HG02870 (cell line): ENCODE data around the gene SEMA3A.
"Not testable (repeated sequence)": the region's sequence is repeated elsewhere in the genome, so short reads cannot be mapped to it uniquely, and the experiment has no call there.

Source experiments
- ATAC-seq: cut with Tn5 transposase; IDR thresholded peaks from one replicate; pipeline ENCODE4 v1.9.1; 2021; ENCODE audit warnings: mild to moderate bottlenecking, moderate library complexity; ENCODE audit not compliant: unreplicated experiment

SEMA3A gene

DNA sequence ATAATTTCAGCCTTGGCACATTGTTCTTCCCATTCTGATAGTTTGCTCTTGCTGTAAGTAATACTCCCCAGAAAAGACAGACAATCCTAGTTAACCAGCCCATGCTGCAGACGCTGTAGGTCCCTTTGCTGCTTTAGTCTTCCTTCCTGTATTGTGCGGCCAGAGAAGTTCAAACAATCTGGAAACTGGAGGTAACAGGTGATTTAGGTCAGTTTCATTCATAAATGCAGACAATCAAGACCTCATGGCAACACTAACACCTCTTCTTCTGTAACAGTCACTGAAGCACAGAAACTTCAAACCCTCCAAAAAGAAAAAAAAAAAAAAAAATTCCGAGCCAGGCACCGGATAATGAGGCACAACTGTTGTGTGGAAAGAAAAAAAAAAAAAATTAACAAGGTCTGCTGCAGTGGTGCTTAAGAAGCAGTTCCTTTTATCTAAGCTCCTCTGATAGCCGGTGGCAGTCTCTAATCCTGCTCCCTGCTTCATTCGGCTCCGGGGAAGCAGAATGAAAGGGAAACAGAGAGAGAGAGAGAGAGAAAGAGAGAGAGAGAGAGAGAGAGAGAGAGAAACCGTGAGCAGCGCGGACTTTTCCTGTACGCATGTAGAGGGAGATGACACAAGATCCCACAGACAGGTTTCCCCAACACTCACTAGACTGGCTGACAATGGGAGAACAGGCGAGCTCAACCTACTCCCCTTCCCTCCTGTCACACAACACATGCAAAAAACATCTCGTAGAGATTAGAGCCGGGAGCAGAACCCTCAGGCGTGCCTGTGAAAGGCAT, at the start of gene SEMA3A:
Gene SEMA3A (minus strand): TSS at position 306 of the 788 bp plus-strand sequence. CDS start 203 bp downstream, at position 103.
- no peak for ATAC-seq

DNA sequence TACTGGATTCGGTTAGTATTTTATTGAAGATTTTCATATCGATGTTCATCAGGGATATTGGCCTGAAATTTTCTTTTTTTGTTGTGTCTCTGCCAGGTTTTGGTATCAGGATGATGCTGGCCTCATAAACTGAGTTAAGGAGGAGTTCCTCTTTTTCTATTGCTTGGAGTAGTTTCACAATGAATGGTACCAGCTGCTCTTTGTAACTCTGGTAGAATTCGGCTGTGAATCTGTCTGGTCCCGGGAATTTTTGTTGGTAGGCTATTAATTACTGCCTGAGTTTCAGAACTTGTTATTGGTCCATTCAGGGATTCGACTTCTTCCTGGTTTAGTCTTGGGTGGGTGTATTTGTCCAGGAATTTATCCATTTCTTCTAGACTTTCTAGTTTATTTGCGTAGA, 48.4 kb upstream of the SEMA3A start:
- ATAC-seq, result not testable (repeated sequence)

DNA sequence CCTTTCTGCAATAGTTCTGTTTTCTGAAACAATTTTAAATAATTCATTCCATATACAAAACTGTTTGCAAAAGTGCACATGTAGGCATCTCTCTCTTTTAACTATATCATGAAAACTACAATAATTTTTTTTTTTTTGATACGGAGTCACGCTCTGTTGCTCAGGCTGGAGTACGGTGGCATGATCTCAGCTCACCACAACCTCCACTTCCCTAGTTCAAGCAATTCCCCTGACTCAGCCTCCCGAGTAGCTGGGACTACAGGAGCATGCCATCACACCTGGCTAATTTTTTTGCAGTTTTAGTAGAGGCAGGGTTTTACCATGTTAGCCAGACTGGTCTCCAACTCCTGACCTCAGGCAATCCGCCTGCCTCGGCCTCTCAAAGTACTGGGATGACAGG, 44.0 kb upstream of the SEMA3A start:
- ATAC-seq, result no peak

DNA sequence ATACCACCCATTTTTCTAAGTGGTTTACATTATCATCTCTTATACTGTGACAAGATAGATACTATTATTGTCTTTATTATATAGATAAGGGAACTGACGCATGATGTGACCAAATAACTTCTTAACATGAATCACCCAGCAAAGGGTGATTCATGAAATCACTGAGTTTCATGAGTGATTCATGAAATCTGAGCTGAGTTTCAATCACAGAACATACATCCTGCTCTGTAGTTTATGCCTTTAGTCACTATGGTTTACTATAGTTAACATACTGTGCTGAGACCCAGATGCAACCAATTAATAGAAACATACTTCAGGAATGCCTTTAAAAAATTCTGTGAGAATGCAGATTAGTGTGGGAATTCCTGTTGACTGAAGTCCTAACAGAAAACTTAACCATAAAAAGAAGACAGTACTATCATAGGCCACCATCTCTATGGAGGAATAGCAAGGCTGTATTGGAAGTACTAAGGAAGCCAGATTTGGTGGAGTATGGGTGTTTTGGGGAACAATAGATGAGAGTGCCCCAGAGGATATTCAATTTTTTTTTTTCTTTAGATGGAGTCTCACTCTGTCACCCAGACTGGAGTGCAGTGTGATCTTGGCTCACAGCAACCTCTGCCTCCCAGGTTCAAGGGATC, 43.1 kb upstream of the SEMA3A start:
- no peak for ATAC-seq

DNA sequence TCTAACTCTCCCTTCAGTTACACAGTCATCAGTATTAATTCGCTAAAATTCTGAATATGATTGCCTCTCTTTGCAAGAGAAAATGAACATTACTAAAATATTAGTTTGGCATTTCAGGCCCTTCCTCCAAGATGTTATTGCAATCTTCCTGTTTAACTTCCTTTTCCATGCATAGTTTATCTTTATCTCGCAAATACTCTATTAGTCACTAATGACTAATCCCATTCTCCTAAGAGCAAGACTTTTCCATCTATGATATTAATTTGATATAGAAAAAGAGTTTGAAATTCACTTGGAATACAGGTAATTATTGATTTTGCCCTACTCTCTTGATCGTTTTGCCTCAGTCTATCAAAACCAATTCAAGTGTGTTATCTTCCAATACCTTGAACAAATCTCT, 41.8 kb upstream of the SEMA3A start:
- ATAC-seq, result no peak

DNA sequence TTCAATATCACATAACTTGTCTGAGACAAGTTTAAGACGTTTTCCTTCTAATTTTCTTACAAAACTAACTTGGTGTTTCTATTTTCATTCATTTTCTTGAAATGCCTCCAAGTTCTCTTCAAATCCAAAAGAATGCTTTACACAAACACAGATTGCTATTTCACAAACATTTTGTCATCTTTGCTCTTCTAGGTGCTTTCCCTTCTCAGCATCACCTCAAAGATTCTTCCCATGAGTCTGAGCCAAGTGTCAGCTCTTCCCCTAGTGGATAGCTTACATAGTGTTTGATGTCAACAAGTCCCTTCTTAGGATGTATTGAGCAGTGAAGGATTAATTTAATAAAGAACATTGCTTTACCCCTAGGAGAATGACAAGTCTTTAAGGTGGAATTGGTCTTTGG, 38.1 kb upstream of the SEMA3A start:
- no peak for ATAC-seq

DNA sequence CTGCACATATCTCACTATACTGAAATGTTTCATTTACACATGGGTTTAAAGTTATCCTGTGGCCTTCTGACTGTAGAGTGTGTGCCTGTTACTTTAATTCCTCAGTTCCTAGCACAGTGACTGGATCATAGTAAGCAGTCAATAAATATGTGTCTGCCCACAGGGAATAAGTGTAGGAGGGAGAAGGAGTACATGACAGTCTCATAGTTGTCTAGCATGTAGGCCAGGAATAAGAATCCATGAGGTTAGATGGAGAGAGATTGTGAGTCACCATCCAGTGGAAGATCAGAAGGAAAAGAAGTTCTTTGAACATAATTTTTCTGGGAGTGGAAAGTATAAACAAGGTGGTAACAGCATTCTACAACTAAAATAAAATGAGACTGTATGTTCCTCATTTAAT, 36.6 kb upstream of the SEMA3A start:
- ATAC-seq, result no peak

DNA sequence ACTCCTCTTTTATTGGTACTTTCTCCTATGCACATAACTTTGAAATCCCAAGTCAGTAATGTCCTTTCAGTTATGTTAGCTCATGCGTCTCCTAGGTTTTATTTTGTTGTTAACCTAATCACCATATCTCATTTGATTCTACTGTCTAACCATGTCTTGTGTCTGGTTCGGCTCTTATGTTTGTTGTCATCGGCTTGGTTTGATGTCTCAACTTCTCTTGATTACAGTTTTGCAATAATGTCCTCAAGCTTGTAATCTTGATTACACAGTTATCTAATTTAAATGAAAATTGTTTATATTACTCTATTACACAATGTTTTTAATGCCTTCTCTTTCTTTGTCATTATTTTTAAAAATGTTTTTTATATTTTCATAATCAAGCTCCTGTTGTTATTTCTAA, 35.9 kb upstream of the SEMA3A start:
- ATAC-seq, result no peak

DNA sequence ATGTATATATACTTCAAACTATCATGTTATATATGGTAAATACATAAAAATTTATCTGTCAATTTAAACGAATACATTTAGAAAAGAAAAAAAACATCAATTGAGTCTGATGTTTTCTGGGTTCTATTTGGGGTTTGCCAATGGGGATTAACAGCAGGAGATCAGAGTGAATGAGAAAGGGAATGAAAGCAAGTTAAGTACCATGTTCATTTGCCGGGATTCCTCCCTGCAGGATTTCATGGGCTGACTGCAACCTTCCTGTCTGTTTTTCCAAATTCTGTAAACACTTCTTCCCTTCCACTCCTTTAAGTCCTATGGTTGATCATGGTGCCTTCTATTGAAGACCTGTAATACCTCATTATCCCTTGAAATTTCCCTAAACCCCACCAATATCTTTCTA, 33.9 kb upstream of the SEMA3A start:
- ATAC-seq, result no peak

DNA sequence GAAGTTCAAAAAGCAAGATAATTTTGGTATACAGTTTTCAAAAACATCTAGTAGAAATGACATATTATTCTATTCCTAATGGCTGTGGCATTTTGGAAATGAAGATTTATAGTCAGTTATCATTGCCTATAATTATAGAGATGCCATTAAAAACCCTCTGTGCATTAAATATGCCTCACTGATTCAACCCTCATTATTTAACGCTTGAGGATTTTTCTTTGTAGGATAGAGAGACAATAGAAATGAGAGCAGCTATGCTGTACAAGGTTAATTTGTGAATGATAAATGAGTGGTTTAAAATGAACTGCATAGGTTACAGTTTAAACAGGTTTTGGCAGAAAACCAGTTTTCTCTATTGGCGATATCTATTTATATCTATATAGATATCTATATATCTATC, 32.2 kb upstream of the SEMA3A start:
- no peak for ATAC-seq

DNA sequence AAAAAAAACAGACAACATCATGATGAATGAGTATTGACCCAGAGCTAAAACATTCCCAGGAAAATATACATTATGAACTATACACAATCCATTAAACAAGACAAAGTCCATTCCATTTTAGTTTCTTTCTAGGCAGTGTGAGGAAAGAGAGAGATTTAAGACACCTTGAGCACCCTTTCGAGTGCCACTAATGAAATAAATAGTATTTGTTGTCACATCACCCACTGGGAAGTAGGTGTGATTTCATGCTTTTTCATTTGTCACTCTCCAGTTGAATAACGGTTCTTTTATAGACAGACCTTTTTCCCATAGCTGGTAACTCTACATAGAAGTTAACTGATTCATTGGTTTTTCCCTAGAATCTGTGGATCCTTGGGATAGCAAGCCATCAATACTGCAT, 29.9 kb upstream of the SEMA3A start:
- no peak for ATAC-seq

DNA sequence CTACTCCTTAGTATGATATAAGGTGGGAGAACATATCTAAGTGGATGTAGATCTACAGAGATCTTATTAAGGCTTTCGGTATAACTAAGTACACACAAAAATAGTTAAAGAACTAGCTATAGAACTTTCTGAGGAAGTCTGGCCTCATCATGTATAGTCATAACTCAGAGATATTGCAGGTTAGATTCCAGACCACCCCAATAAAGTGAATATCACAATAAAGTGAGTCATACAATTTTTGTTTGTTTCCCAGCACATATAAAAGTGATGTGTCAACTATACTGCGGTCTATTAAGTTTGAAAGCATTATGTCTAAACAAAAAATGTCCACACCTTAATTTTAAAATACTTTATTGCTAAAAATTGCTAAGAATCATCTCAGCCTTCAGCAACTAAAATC, 24.7 kb upstream of the SEMA3A start:
- no peak for ATAC-seq

DNA sequence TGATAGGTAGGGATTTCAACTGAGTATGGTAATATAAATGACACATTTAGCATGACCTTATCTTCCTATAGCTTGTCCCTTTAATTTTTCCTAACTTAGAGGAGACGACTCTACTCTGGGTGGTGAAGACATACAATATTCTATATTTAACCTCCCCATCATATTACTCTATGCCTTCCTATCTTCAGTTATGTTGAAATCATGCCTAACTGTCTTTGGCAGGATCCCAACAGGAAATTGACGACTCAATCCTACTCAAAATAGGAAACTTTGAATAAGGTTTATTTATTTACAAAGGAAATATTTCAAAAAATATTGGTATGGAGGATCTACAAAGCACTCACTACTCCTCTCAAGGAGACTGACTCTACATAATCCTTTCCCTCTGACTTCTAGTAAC, 24.1 kb upstream of the SEMA3A start:
- ATAC-seq, result no peak

DNA sequence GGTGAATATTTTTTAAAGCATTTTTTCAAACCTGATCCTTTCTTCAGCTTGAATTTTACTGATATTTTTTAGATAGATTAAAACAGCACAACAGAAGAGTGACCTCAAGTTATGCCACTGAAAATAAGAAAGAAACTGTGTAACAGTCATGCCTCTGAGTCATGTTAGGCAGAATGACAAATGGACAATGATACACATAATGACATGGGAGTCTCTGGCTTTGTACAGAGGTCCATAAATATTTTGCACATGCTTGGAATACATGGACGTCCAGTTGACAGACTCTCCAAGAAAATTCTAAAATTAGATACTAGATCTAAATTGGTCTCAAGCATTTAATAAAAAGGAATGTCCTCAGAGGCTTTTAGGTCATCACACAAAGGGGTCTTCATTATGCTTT, 21.9 kb upstream of the SEMA3A start:
- no peak for ATAC-seq

DNA sequence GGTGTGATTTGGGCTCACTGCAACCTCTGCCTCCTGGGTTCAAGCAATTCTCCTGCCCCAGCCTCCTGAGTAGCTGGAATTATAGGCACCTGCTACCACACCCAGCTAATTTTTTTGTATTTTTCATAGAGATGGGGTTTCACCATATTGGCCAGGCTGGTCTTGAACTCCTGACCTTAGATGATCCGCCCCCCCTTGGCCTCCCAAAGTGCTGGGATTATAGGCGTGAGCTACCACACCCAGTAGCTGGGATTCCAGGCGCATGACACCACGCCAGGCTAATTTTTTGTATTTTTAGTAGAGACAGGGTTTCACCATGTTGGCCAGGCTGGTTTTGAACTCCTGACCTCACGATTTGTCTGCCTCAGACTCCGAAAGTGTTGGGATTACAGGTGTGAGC, 20.2 kb upstream of the SEMA3A start:
- not testable (repeated sequence) for ATAC-seq

DNA sequence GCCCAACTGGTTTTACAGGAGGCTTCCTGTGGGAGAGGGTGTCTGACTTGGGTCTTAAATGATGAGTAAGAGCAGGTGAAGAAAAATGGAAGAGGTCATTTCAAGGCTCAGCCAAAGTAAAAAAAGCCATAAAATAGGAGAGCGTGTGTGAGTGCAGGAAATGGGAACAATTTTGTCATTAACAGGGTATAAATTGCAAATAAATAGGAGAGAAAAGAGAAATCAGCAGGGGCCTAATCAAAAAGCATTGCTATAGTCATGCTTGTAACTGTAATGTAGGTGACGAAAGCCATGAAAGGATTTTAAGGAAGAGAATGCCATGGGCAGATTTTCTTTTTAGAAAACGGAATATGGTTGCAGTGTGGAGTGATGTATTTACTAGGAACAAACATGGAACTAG, 15.7 kb upstream of the SEMA3A start:
- no peak for ATAC-seq

DNA sequence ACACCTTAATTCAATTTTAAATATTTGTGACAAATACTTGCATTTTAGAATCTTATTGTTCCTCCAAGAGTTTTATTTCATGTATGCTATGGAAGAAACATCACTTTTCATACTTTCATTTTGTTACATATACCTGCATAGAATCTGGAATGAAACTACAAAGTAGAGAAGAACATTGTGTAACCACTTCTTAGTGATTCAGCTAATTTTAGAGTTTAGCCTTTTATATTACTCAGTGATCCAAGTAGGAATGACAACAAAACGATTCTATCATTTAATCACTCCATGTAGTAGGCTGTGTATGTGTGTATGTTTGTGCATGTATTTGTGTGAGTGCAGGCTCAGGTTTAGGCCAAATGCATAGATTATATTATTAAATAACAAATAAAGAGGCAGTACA, 14.4 kb upstream of the SEMA3A start:
- no peak for ATAC-seq

DNA sequence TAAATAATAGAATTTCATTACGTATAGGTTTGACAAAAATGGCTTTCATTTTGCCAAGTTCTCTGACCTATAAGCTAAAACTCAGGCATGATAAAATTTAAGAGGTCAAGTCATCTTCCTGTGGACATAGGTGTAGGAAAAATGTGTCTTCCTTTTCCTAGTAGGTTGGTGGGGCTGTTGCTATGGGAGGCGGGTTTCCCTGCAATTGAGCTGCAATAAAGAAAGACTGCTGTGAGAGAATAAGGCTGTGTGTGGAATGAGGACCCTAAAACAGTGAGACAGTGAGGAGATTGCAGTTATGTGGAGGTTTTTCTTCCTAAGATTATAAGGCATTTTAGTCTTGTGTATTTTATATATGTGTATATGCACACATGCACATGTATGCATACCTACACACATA, 13.0 kb upstream of the SEMA3A start:
- ATAC-seq, result no peak

DNA sequence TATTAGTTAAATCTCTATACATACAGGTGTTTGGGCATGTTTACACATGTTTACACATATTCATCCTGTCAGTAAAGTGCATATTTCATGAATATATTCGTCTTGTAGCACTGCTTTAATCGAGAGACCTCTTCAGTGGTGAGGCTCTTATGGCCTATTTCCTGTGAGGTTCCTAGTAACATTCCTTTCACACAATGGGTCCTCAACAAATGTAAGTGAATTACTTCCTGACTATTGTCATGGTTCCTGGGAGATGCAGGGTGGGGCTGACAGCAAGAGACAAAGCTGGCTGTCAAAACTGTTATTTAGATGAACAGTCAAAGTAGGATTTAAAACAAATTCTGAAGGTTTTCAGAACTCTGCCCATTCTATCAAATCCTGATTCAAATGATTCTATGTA, 12.4 kb upstream of the SEMA3A start:
- ATAC-seq, result no peak

DNA sequence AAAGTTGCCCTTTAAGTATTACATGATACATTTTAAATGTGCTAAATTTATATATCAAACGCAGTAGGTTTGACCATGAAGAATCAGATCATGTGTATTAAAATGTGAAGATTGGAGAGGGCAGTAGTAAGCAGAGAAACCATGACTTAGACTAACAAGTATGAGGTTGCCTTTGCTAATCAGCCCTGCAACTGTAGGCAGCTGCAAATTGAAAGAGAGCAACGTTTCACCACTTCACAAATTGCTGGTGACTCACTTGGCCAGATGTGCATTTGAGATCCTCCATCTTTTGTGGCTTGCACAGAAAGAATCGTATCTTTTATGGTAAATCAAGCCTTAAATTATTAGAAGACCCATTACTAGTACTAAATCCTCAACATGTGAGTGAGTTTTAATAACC, 10.1 kb upstream of the SEMA3A start:
- ATAC-seq, result no peak

DNA sequence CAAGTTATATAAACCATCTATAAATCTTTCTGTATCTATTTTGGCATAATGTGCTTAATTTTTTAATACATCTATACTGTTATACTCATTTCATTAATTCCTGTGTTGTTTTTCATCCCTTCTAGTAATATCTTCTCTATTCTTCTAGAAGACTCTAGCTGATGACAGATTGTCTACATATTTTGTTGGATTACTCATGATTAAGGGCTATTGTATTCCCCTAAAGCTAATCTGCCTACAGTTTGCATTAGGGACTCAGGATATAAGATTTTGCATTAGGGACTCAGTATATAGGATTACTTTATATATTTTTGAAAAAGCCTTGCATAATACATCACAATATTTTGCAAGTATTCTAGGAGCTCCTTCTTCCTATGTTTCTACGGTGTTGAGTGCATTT, 8.3 kb upstream of the SEMA3A start:
- ATAC-seq, result no peak

DNA sequence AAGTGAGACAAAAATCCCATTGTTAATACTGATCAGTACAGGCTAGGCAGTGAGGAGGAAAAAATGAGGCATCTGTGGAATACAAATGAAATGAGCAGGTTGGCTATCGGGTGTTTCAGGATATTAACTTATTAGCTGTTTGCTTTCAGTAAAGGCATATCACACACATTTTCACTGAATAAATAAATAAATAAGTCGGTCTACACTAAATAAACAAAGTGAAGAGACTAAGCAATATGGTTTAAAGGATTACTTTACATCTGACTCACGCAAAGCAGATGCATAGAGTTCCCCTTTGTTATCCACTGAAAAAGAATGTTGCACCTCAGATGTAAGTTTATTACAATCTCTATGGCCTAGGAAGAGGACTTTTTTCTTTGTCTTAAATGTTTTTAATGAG, 6.3 kb upstream of the SEMA3A start:
- no peak for ATAC-seq

DNA sequence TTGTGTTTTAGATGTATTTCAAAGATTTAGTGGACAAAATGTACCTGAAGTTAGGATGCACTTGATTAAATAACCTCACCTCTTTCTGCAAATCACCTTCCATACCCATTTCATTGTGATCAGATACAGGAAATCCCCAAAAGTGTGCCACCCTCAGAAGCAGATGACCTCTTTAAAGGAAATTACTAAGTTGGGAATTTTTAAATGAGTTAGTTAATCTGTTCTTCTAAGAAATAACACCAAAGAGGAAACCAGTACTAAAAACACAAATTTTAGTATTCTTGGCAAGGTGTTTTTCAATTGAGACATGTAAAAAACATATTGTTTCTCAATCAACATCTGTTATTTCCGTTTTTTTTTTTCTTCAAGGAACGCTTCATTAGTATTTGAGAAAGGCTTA, 4.6 kb upstream of the SEMA3A start:
- ATAC-seq, result no peak
